ENCODE measurements around the gene TMEM140. TPM values are rescaled to one million over a fixed set of nuclear protein-coding genes. Genes with fewer than 3 reads are reported as not detected.
"Not testable (repeated sequence)": the region's sequence is repeated elsewhere in the genome, so short reads cannot be mapped to it uniquely, and the experiment has no call there.

Gene TMEM140
- 10 to 100 TPM; 12.6 to 12.7 TPM for total RNA-seq

GRCh38 chr7:135147899-135148721, at the start of gene TMEM140:
Gene TMEM140, plus strand, starts transcription at chr7:135148072. Its CDS starts 16,370 bp downstream, at chr7:135164442.
- Mint-ChIP-seq H3K36me3 (ENCODE audit: low read depth) (peaks cover 34% of the 10 kb centered on the region), H3K27ac (peak within 1 kb of the TSS; percentile 95), H3K9me3 (ENCODE audit: insufficient read depth) (peaks cover 4% of the 10 kb centered on the region), H3K4me1 (ENCODE audit: low read depth) (peaks cover 53% of the 10 kb centered on the region), H3K27me3 (ENCODE audit: low read depth) (no peaks in the 10 kb centered on the region), H3K4me3 (peak within 1 kb of the TSS; percentile 84)
- POLR2A ChIA-PET: interaction anchor here (0.9 to 3.9 kb wide), 15 partner anchors 8 to 715 kb away, joined by 3 to 61 read pairs (median 6); partner anchors contain the start of genes AGBL3, CYREN and WDR91
- ATAC-seq (peak; percentile 84), DNase-seq (peak; percentile 77)
- CTCF ChIA-PET: interaction anchor here (0.9 to 6.4 kb wide), 10 partner anchors 11 to 500 kb away, joined by 3 to 98 read pairs (median 4); partner anchors contain the start of genes AGBL3 and CYREN

DNA sequence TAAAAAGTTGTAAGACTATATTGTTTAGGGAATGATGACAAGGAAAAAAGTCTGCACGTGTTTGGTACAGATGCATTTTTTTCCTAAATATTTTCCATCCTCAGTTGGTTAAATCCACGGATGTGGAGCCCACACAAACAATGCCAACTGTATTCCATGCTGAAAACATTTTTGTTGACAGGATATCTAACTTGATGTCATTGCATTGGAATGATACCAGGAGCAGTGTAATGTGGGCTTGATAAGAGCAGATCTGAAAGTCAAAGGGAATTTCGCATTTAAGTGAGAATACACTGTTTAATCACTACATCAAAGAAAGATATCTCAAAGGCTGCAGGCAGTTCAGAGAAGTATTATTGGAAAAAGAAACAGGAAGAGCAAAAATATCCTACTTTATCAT, 49.5 kb upstream of the TMEM140 start:
- Mint-ChIP-seq H3K9me3 (ENCODE audit: insufficient read depth) (no peaks in the 10 kb centered on the region), H3K27me3 (ENCODE audit: low read depth) (no peaks in the 10 kb centered on the region)
- POLR2A ChIA-PET: no interaction called here

GRCh38 chr7:135100856-135101255, 47.0 kb upstream of the TMEM140 start:
- no peak overlapping the region for H3K4me3 Mint-ChIP-seq
- no peaks in the 10 kb centered on the region for H3K36me3 Mint-ChIP-seq (ENCODE audit: low read depth)
- no peak overlapping the region for H3K27ac Mint-ChIP-seq
- H3K4me1 Mint-ChIP-seq (ENCODE audit: low read depth): peaks cover 3% of the 10 kb centered on the region
- H3K27me3 Mint-ChIP-seq (ENCODE audit: low read depth): no peaks in the 10 kb centered on the region
- ChIA-PET CTCF (no interaction called here), POLR2A (no interaction called here)
- DNase-seq: no peak
- ATAC-seq: no peak
- H3K9me3 Mint-ChIP-seq (ENCODE audit: insufficient read depth): no peaks in the 10 kb centered on the region

More for the DNA sequence above, 49.5 kb upstream of the TMEM140 start:
- Mint-ChIP-seq H3K36me3 (ENCODE audit: low read depth) (no peaks in the 10 kb centered on the region), H3K4me1 (ENCODE audit: low read depth) (peaks cover 3% of the 10 kb centered on the region), H3K4me3 (no peak overlapping the region), H3K27ac (no peak overlapping the region)
- no peak for ATAC-seq
- CTCF ChIA-PET: no interaction called here
- no peak for DNase-seq

- POLR2A ChIA-PET: no interaction called here
- no peaks in the 10 kb centered on the region for H3K36me3 Mint-ChIP-seq (ENCODE audit: low read depth)
- CTCF ChIA-PET: no interaction called here
- H3K9me3 Mint-ChIP-seq (ENCODE audit: insufficient read depth): no peaks in the 10 kb centered on the region
- no peak for DNase-seq
- H3K4me3 Mint-ChIP-seq: no peak overlapping the region
- peaks cover 3% of the 10 kb centered on the region for H3K4me1 Mint-ChIP-seq (ENCODE audit: low read depth)
- H3K27me3 Mint-ChIP-seq (ENCODE audit: low read depth): no peaks in the 10 kb centered on the region
- no peak overlapping the region for H3K27ac Mint-ChIP-seq
- ATAC-seq: no peak
These were observed 45.5 kb upstream of the TMEM140 start for GRCh38 chr7:135102372-135102771.

DNA sequence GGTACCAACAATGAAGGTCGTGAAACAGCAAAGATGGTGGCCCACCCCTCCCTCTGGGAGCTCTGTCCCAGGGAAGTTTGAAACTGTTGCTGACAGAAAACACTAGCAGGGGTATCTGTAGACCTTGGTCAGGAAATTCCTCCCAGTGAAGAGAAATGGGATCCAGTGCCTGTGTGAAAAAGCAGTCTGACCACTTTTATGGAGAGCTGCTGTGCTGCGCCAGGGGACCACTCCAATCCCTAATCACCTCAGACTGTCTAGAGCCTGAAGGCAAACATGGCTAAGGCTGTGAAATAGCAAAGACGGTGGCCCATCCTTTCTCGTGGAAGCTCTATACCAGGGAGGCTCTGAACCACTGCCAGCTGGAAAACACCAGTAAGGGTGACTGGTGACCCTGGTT, 38.3 kb upstream of the TMEM140 start:
- Mint-ChIP-seq H3K27ac (no peak overlapping the region), H3K4me3 (no peak overlapping the region), H3K27me3 (ENCODE audit: low read depth) (no peaks in the 10 kb centered on the region), H3K4me1 (ENCODE audit: low read depth) (no peaks in the 10 kb centered on the region), H3K36me3 (ENCODE audit: low read depth) (no peaks in the 10 kb centered on the region), H3K9me3 (ENCODE audit: insufficient read depth) (no peaks in the 10 kb centered on the region)
- DNase-seq (no peak), ATAC-seq (no peak)
- ChIA-PET CTCF (interaction anchor here (1.2 kb wide), 1 partner anchor 32 kb away, joined by 3 read pairs; no protein-coding TSS in a partner anchor), POLR2A (no interaction called here)

- Mint-ChIP-seq H3K27ac (no peak overlapping the region), H3K9me3 (ENCODE audit: insufficient read depth) (no peaks in the 10 kb centered on the region), H3K36me3 (ENCODE audit: low read depth) (no peaks in the 10 kb centered on the region), H3K4me1 (ENCODE audit: low read depth) (no peaks in the 10 kb centered on the region), H3K4me3 (no peak overlapping the region), H3K27me3 (ENCODE audit: low read depth) (no peaks in the 10 kb centered on the region)
- ATAC-seq (no peak), DNase-seq (no peak)
- ChIA-PET POLR2A (no interaction called here), CTCF (no interaction called here)
These were observed 37.9 kb upstream of the TMEM140 start for GRCh38 chr7:135109976-135110375.

- H3K4me3 Mint-ChIP-seq: no peak overlapping the region
- DNase-seq: no peak
- H3K27me3 Mint-ChIP-seq (ENCODE audit: low read depth): no peaks in the 10 kb centered on the region
- no peak overlapping the region for H3K27ac Mint-ChIP-seq
- no peaks in the 10 kb centered on the region for H3K4me1 Mint-ChIP-seq (ENCODE audit: low read depth)
- POLR2A ChIA-PET: no interaction called here
- no peaks in the 10 kb centered on the region for H3K36me3 Mint-ChIP-seq (ENCODE audit: low read depth)
- CTCF ChIA-PET: no interaction called here
- no peak for ATAC-seq
- H3K9me3 Mint-ChIP-seq (ENCODE audit: insufficient read depth): no peaks in the 10 kb centered on the region
These were observed 36.5 kb upstream of the TMEM140 start for GRCh38 chr7:135111379-135111778.

- peaks cover 6% of the 10 kb centered on the region for H3K9me3 Mint-ChIP-seq (ENCODE audit: insufficient read depth)
- CTCF ChIA-PET: no interaction called here
- no peaks in the 10 kb centered on the region for H3K36me3 Mint-ChIP-seq (ENCODE audit: low read depth)
- no peak overlapping the region for H3K27ac Mint-ChIP-seq
- DNase-seq (no peak), ATAC-seq (no peak)
- H3K27me3 Mint-ChIP-seq (ENCODE audit: low read depth): no peaks in the 10 kb centered on the region
- no peaks in the 10 kb centered on the region for H3K4me1 Mint-ChIP-seq (ENCODE audit: low read depth)
- no peak overlapping the region for H3K4me3 Mint-ChIP-seq
- POLR2A ChIA-PET: no interaction called here
These were observed 33.2 kb upstream of the TMEM140 start for GRCh38 chr7:135114622-135115021.

DNA sequence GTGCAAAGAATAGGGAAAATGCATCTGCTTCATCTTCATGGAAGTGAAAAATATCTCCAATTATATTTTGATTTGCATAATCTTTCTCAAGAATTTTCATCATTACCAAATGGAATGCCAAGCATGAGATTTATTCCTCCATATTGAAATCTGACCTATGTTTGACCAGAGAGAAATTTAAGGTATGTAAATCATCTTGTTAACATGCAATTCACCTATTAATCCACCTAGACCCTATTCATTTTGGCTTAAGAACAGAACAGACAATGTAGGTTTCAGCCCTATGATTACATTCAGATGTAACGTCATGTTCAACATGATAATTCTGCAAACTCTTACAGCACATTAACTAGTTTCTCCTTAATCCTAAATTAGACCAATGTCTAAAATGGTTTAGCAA, 30.8 kb upstream of the TMEM140 start:
- CTCF ChIA-PET: no interaction called here

DNA sequence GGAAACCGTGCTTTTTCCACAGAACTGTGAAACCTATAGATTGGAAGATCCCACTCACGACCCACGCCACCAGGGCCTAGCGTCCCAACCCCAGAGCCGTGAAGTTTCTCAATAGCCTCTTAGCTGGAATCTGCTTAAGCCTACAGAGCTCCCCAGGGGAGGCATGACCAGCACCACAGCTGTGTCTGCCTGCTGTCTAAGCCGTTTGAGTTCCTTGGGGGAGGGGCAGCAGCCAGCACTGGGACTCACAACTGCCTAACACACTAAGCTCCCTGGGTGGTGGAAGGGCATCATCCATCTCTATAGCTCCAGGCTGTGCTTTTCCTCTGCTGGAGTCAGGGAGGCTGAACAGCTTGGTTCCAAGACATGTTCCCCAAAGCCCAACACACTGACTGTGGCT, 26.0 kb upstream of the TMEM140 start:
- no peak for DNase-seq
- ChIA-PET CTCF (no interaction called here), POLR2A (no interaction called here)
- H3K4me1 Mint-ChIP-seq (ENCODE audit: low read depth): no peaks in the 10 kb centered on the region
- no peaks in the 10 kb centered on the region for H3K27me3 Mint-ChIP-seq (ENCODE audit: low read depth)
- no peak overlapping the region for H3K4me3 Mint-ChIP-seq
- H3K9me3 Mint-ChIP-seq (ENCODE audit: insufficient read depth): peaks cover 20% of the 10 kb centered on the region
- no peak overlapping the region for H3K27ac Mint-ChIP-seq
- ATAC-seq: no peak
- peaks cover 2% of the 10 kb centered on the region for H3K36me3 Mint-ChIP-seq (ENCODE audit: low read depth)

More for the DNA sequence above, 30.8 kb upstream of the TMEM140 start:
- no peaks in the 10 kb centered on the region for H3K4me1 Mint-ChIP-seq (ENCODE audit: low read depth)
- H3K4me3 Mint-ChIP-seq: no peak overlapping the region
- peaks cover 2% of the 10 kb centered on the region for H3K36me3 Mint-ChIP-seq (ENCODE audit: low read depth)
- no peak overlapping the region for H3K27ac Mint-ChIP-seq
- no peak for DNase-seq
- H3K9me3 Mint-ChIP-seq (ENCODE audit: insufficient read depth): peaks cover 16% of the 10 kb centered on the region
- H3K27me3 Mint-ChIP-seq (ENCODE audit: low read depth): no peaks in the 10 kb centered on the region
- POLR2A ChIA-PET: no interaction called here
- ATAC-seq: no peak

DNA sequence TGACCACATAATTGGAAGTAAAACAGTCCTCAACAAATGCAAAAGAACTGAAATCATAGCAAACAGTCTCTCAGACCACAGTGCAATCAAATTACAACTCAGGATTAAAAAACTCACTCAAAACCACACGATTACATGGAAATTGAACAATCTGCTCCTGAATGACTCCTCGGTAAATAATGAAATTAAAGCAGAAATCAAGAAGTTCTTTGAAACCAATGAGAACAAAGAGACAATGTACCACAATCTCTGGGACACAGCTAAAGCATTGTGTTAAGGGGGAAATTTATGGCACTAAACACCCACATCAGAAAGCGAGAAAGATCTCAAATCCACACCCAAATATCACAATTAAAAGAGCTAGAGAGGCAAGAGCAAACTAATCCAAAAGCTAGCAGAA, 23.2 kb upstream of the TMEM140 start:
- CTCF ChIA-PET; H3K27me3 Mint-ChIP-seq (ENCODE audit: low read depth); ATAC-seq; H3K4me1 Mint-ChIP-seq (ENCODE audit: low read depth); POLR2A ChIA-PET; H3K4me3 Mint-ChIP-seq; H3K27ac Mint-ChIP-seq; H3K36me3 Mint-ChIP-seq (ENCODE audit: low read depth); DNase-seq: not testable (repeated sequence)
- peaks cover 14% of the 10 kb centered on the region for H3K9me3 Mint-ChIP-seq (ENCODE audit: insufficient read depth)

- Mint-ChIP-seq H3K27ac (no peak overlapping the region), H3K4me1 (ENCODE audit: low read depth) (no peaks in the 10 kb centered on the region), H3K27me3 (ENCODE audit: low read depth) (no peaks in the 10 kb centered on the region), H3K36me3 (ENCODE audit: low read depth) (no peaks in the 10 kb centered on the region), H3K9me3 (ENCODE audit: insufficient read depth) (peaks cover 13% of the 10 kb centered on the region), H3K4me3 (no peak overlapping the region)
- CTCF ChIA-PET: interaction anchor here (1.1 to 3.2 kb wide), 2 partner anchors 20 to 143 kb away, joined by 4 to 9 read pairs; partner anchors contain the start of gene AGBL3
- POLR2A ChIA-PET: no interaction called here
- DNase-seq (no peak), ATAC-seq (no peak)
These were observed 18.9 kb upstream of the TMEM140 start for GRCh38 chr7:135128931-135129330.

All from activated CD8-positive, alpha-beta T cell treated with anti-CD3 and anti-CD28 coated beads, Interleukin-2, amount 10 ng/mL, durations not matched to agents 7 days and 5 days (primary cell).